ENCODE results near the gene ALOX15B. TPM values are rescaled to one million over a fixed set of nuclear protein-coding genes. Genes with fewer than 3 reads are reported as not detected.

Gene ALOX15B
- total RNA-seq, 1 donor from 2014 or later, result not detected

DNA sequence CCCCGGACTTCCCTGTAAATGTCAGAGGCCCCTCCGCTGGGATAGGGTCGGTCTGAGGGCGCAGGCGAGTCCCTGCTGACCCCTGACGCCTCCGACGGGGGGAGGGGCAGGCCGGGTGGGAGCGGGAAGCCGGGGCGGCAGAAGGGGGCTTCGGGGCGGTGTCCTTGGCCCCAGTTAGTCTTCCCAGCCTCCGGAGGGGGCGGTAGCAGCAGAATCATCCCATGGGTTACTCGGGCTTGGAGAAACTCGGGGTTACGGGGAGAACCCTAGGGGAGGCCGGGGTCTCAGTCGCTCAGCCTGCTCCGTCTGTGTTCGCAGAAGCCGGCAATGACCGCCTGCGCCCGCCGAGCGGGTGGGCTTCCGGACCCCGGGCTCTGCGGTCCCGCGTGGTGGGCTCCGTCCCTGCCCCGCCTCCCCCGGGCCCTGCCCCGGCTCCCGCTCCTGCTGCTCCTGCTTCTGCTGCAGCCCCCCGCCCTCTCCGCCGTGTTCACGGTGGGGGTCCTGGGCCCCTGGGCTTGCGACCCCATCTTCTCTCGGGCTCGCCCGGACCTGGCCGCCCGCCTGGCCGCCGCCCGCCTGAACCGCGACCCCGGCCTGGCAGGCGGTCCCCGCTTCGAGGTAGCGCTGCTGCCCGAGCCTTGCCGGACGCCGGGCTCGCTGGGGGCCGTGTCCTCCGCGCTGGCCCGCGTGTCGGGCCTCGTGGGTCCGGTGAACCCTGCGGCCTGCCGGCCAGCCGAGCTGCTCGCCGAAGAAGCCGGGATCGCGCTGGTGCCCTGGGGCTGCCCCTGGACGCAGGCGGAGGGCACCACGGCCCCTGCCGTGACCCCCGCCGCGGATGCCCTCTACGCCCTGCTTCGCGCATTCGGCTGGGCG lies 35.9 kb upstream of the ALOX15B start:
- intact Hi-C loops (cut with micrococcal nuclease), result no loop called here
- Mint-ChIP-seq H3K27me3 (peaks cover 31% of the 10 kb centered on the region), H3K27ac (no peak overlapping the region), H3K36me3 (ENCODE audit: low read depth) (no peaks in the 10 kb centered on the region), H3K9me3 (no peaks in the 10 kb centered on the region), H3K4me3 (peak overlapping the region; percentile 83), H3K4me1 (peaks cover 7% of the 10 kb centered on the region)
- ATAC-seq (ENCODE audit: low read depth), result no peak
- POLR2A ChIA-PET, result interaction anchor here (1.2 kb wide), 1 partner anchor 87 kb away, joined by 4 read pairs; the partner anchor contains the start of gene RNF227
- CTCF ChIA-PET, result interaction anchor here (2.5 kb wide), 1 partner anchor 13 kb away, joined by 15 read pairs; no protein-coding TSS in a partner anchor
- DNase-seq, result no peak
- TF ChIP-seq, protein P1, sequence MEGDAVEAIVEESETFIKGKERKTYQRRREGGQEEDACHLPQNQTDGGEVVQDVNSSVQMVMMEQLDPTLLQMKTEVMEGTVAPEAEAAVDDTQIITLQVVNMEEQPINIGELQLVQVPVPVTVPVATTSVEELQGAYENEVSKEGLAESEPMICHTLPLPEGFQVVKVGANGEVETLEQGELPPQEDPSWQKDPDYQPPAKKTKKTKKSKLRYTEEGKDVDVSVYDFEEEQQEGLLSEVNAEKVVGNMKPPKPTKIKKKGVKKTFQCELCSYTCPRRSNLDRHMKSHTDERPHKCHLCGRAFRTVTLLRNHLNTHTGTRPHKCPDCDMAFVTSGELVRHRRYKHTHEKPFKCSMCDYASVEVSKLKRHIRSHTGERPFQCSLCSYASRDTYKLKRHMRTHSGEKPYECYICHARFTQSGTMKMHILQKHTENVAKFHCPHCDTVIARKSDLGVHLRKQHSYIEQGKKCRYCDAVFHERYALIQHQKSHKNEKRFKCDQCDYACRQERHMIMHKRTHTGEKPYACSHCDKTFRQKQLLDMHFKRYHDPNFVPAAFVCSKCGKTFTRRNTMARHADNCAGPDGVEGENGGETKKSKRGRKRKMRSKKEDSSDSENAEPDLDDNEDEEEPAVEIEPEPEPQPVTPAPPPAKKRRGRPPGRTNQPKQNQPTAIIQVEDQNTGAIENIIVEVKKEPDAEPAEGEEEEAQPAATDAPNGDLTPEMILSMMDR (IDR thresholded peaks at IDR 0.05), result no peak

DNA sequence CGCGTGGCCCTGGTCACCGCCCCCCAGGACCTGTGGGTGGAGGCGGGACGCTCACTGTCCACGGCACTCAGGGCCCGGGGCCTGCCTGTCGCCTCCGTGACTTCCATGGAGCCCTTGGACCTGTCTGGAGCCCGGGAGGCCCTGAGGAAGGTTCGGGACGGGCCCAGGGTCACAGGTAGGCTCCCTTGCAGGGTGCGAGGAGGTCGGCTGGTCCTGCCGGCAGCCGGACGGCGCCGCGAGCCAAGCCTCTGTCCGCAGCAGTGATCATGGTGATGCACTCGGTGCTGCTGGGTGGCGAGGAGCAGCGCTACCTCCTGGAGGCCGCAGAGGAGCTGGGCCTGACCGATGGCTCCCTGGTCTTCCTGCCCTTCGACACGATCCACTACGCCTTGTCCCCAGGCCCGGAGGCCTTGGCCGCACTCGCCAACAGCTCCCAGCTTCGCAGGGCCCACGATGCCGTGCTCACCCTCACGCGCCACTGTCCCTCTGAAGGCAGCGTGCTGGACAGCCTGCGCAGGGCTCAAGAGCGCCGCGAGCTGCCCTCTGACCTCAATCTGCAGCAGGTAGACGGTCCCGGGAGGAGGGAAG lies 35.2 kb upstream of the ALOX15B start:
- Mint-ChIP-seq H3K4me3 (no peak overlapping the region), H3K27me3 (peaks cover 28% of the 10 kb centered on the region), H3K9me3 (no peaks in the 10 kb centered on the region), H3K36me3 (ENCODE audit: low read depth) (no peaks in the 10 kb centered on the region), H3K4me1 (peaks cover 7% of the 10 kb centered on the region), H3K27ac (no peak overlapping the region)
- DNase-seq, result no peak
- intact Hi-C loops (cut with micrococcal nuclease), result no loop called here
- POLR2A ChIA-PET, result no interaction called here
- TF ChIP-seq, protein P1 (IDR thresholded peaks at IDR 0.05), result no peak
- ATAC-seq (ENCODE audit: low read depth), result no peak
- CTCF ChIA-PET, result interaction anchor here (1.1 kb wide), 1 partner anchor 13 kb away, joined by 3 read pairs; no protein-coding TSS in a partner anchor

DNA sequence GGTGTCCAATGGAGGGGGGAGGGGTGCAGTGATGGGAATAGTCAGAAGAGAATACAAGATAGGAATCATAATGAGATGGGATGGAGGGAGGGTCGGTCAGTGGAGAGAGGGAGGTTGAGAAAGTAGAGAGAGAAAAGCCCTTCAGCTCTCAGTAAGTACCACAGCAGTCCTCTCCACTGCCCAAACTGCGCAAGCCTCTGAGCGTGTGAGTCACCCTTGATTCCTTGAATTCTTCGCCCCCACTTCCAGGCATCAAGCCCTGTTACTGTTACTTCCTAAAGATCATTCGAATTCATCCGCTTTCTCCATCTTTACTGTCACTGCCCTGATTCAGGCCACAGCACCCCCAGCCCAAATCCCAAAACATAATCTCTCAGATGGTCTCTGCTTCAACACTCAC lies 34.0 kb upstream of the ALOX15B start:
- peaks cover 7% of the 10 kb centered on the region for H3K4me1 Mint-ChIP-seq
- H3K4me3 Mint-ChIP-seq, result no peak overlapping the region
- ChIA-PET CTCF (no interaction called here), POLR2A (interaction anchor here (0.6 kb wide), 1 partner anchor 1326 kb away, joined by 6 read pairs; no protein-coding TSS in a partner anchor)
- no peaks in the 10 kb centered on the region for H3K36me3 Mint-ChIP-seq (ENCODE audit: low read depth)
- DNase-seq, result no peak
- intact Hi-C loops (cut with micrococcal nuclease), result no loop called here
- TF ChIP-seq, protein P1 (IDR thresholded peaks at IDR 0.05), result no peak
- no peak overlapping the region for H3K27ac Mint-ChIP-seq
- no peak for ATAC-seq (ENCODE audit: low read depth)
- peaks cover 26% of the 10 kb centered on the region for H3K27me3 Mint-ChIP-seq
- H3K9me3 Mint-ChIP-seq, result no peaks in the 10 kb centered on the region

DNA sequence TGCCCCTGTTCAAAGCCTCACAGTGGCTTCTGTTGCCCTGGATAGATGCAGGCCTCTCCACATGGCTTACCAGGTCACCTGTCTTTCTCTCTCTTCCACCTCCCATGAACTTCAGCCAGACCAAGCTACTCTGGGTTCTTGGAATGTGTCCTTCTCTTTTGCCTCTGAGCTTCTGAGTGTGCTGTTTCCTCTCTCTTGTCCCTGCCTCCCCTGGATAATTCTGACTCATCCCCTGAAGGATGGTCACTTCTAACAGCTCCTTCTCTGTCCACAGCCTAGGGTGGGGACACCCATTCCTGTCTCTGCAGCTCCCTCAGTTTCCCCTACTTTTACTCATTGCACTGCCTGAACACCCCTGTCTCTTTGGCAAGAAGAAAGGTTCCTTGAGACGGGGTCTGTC lies 33.5 kb upstream of the ALOX15B start:
- no peak for ATAC-seq (ENCODE audit: low read depth)
- no peak overlapping the region for H3K27ac Mint-ChIP-seq
- H3K27me3 Mint-ChIP-seq, result peaks cover 26% of the 10 kb centered on the region
- peaks cover 7% of the 10 kb centered on the region for H3K4me1 Mint-ChIP-seq
- intact Hi-C loops (cut with micrococcal nuclease), result no loop called here
- TF ChIP-seq, protein P1 (IDR thresholded peaks at IDR 0.05), result no peak
- no peaks in the 10 kb centered on the region for H3K36me3 Mint-ChIP-seq (ENCODE audit: low read depth)
- DNase-seq, result no peak
- no peak overlapping the region for H3K4me3 Mint-ChIP-seq
- H3K9me3 Mint-ChIP-seq, result no peaks in the 10 kb centered on the region
- CTCF ChIA-PET, result interaction anchor here (0.7 kb wide), 1 partner anchor 93 kb away, joined by 3 read pairs; no protein-coding TSS in a partner anchor
- POLR2A ChIA-PET, result interaction anchor here (0.6 kb wide), 1 partner anchor 1326 kb away, joined by 6 read pairs; no protein-coding TSS in a partner anchor
